DND-41 (cell line): Measurements from ENCODE around the gene KLHL42.
A peak's percentile ranks its signal among the peaks of the same experiment; 100 is the strongest.

Experiments
- ATAC-seq: fragments of 200-7000 bp; cut with Tn5 transposase; 3 replicates; pipeline ENCODE4 v1.9.1; 2021; ENCODE audit warnings: low read depth; ENCODE audit not compliant: insufficient read depth
- DNase-seq: peaks from one replicate; pipeline ENCODE4 v3.0.0-alpha.2; 2020
- H2AFZ ChIP-seq: 2 replicates; pipeline ENCODE4 v1.6.0; 2012; ENCODE audit warnings: low read depth, low read length
- H3K27ac ChIP-seq: 2 replicates; pipeline ENCODE4 v1.5.1; 2012; ENCODE audit warnings: low read length, inconsistent platforms
- H3K27me3 ChIP-seq: fragments of 200-600 bp; sonication (generic); 2 replicates; pipeline ENCODE4 v1.6.0; 2012; ENCODE audit warnings: low read length, mild to moderate bottlenecking, inconsistent platforms; ENCODE audit not compliant: insufficient read depth, poor library complexity
- H3K36me3 ChIP-seq: 2 replicates; pipeline ENCODE4 v1.5.1; 2012; ENCODE audit warnings: low read length, inconsistent platforms; ENCODE audit not compliant: insufficient read depth
- H3K4me1 ChIP-seq: 2 replicates; pipeline ENCODE4 v1.5.1; 2012; ENCODE audit warnings: mild to moderate bottlenecking, low read length; ENCODE audit not compliant: insufficient read depth
- H3K4me2 ChIP-seq: 2 replicates; pipeline ENCODE4 v1.6.0; 2012; ENCODE audit warnings: mild to moderate bottlenecking, moderate library complexity, low read length, inconsistent platforms; ENCODE audit not compliant: insufficient read depth
- H3K4me3 ChIP-seq, 2 experiments: fragments of 200-600 bp in 1 of 2; shearing (Covaris generic) in 1 of 2; 2 replicates each; pipeline ENCODE4 v1.5.1; 2012 to 2016; ENCODE audit warnings: inconsistent platforms in 2 of 2, low read length in 2 of 2, mild to moderate bottlenecking in 2 of 2, low read depth in 1 of 2, moderate library complexity in 1 of 2
- H3K79me2 ChIP-seq: 2 replicates; pipeline ENCODE4 v1.6.0; 2012; ENCODE audit warnings: low read length, inconsistent platforms; ENCODE audit not compliant: insufficient read depth
- H3K9ac ChIP-seq: 2 replicates; pipeline ENCODE4 v1.6.0; 2012; ENCODE audit warnings: low read depth, mild to moderate bottlenecking, inconsistent platforms, low read length, moderate library complexity
- H3K9me3 ChIP-seq: 2 replicates; pipeline ENCODE4 v1.5.1; 2012; ENCODE audit warnings: low read length, moderate library complexity, mild to moderate bottlenecking, inconsistent platforms; ENCODE audit not compliant: insufficient read depth, severe bottlenecking
- H4K20me1 ChIP-seq: 2 replicates; pipeline ENCODE4 v1.6.0; 2012; ENCODE audit warnings: low read length; ENCODE audit not compliant: insufficient read depth
- CTCF ChIP-seq: IDR thresholded peaks from 2 replicates; pipeline ENCODE4 v1.5.1; 2012; ENCODE audit warnings: borderline replicate concordance, low read length, moderate library complexity, mild to moderate bottlenecking; ENCODE audit not compliant: poor library complexity, severe bottlenecking; ENCODE audit errors: extremely low read depth
- EZH2 ChIP-seq: IDR thresholded peaks from 3 replicates; pipeline ENCODE4 v1.6.1; 2012; ENCODE audit warnings: borderline replicate concordance, low read depth, mild to moderate bottlenecking, moderate library complexity, low read length, inconsistent platforms; ENCODE audit not compliant: severe bottlenecking

The KLHL42 gene

GRCh38 chr12:27779920-27780611 lies at the start of gene KLHL42, which contains the start of gene MANSC4:
KLHL42 (plus strand) TSS chr12:27780233; CDS start chr12:27780331, 98 bp downstream.
MANSC4 (minus strand) TSS chr12:27780236; CDS start chr12:27771276, 8,960 bp downstream.
- no peaks in the 10 kb centered on the region for H4K20me1 ChIP-seq
- DNase-seq = peak; percentile 72
- H2AFZ ChIP-seq = peak within 1 kb of the TSS; percentile 94
- peaks cover 53% of the 10 kb centered on the region for H3K4me1 ChIP-seq
- ATAC-seq = peak; percentile 71
- H3K27me3 ChIP-seq = no peaks in the 10 kb centered on the region
- peak within 1 kb of the TSS; percentile 52 to 78 for H3K4me3 ChIP-seq
- TF ChIP-seq CTCF = no peak
- TF ChIP-seq EZH2 = no peak
- peaks cover 58% of the 10 kb centered on the region for H3K79me2 ChIP-seq
- H3K36me3 ChIP-seq = peaks cover 30% of the 10 kb centered on the region
- H3K9ac ChIP-seq = peak within 1 kb of the TSS; percentile 90
- no peaks in the 10 kb centered on the region for H3K9me3 ChIP-seq
- peak within 1 kb of the TSS; percentile 82 for H3K27ac ChIP-seq
- H3K4me2 ChIP-seq = peak within 1 kb of the TSS; percentile 96

- Histone ChIP-seq H3K79me2 (0 out of 2 replicates have a peak, but pooled peaks cover 3% of the 10 kb centered on the region), H3K36me3 (peaks cover 64% of the 10 kb centered on the region), H4K20me1 (peaks cover 2% of the 10 kb centered on the region; the same call in 1 of the 2 replicates), H2AFZ (no peak overlapping the region), H3K27ac (no peak overlapping the region), H3K4me2 (no peak overlapping the region), H3K27me3 (no peaks in the 10 kb centered on the region), H3K4me1 (no peaks in the 10 kb centered on the region), H3K9me3 (no peaks in the 10 kb centered on the region), H3K4me3 (no peak overlapping the region), H3K9ac (no peak overlapping the region)
- ATAC-seq = peak; percentile 86
- TF ChIP-seq CTCF (peak; percentile 58), EZH2 (no peak)
- DNase-seq = peak; percentile 31
Observed at GRCh38 chr12:27732281-27732680, 47.8 kb upstream of the KLHL42 start.

- Histone ChIP-seq H3K79me2 (0 out of 2 replicates have a peak, but pooled peaks cover 3% of the 10 kb centered on the region), H3K4me1 (no peaks in the 10 kb centered on the region), H3K36me3 (peaks cover 69% of the 10 kb centered on the region), H2AFZ (no peak overlapping the region), H3K27me3 (no peaks in the 10 kb centered on the region), H3K4me2 (no peak overlapping the region), H3K9ac (no peak overlapping the region), H3K4me3 (no peak overlapping the region), H4K20me1 (peaks cover 2% of the 10 kb centered on the region; the same call in 1 of the 2 replicates), H3K9me3 (no peaks in the 10 kb centered on the region), H3K27ac (no peak overlapping the region)
- peak; percentile 38 for DNase-seq
- no peak for TF ChIP-seq EZH2
- TF ChIP-seq CTCF = peak; percentile 86
- peak; percentile 76 for ATAC-seq
Observed at GRCh38 chr12:27733052-27733656, 46.9 kb upstream of the KLHL42 start.
